ENCODE data around the gene ZFP91.
"Not testable (repeated sequence)": the region's sequence is repeated elsewhere in the genome, so short reads cannot be mapped to it uniquely, and the experiment has no call there.

The ZFP91 gene

GRCh38 chr11:58578635-58579191 is at the start of gene ZFP91:
TSS of gene ZFP91 (plus strand) at chr11:58579063. CDS start at chr11:58579282, 219 bp downstream.
- peak; percentile 89 for DNase-seq (ENCODE audit: low spot score)
- Mint-ChIP-seq H3K27me3 (ENCODE audit: low read depth) (no peaks in the 10 kb centered on the region), H3K9me3 (no peaks in the 10 kb centered on the region), H3K4me1 (ENCODE audit: low read depth) (peaks cover 43% of the 10 kb centered on the region), H3K27ac (peak within 1 kb of the TSS; percentile 100), H3K4me3 (peak within 1 kb of the TSS; percentile 97), H3K36me3 (ENCODE audit: low read depth) (peaks cover 29% of the 10 kb centered on the region)

GRCh38 chr11:58530236-58530635 is 48.6 kb upstream of the ZFP91 start:
- no peak for DNase-seq (ENCODE audit: low spot score)
- H3K27ac Mint-ChIP-seq: no peak overlapping the region
- H3K4me3 Mint-ChIP-seq: peak overlapping the region; percentile 7
- H3K36me3 Mint-ChIP-seq (ENCODE audit: low read depth): peaks cover 77% of the 10 kb centered on the region
- peaks cover 35% of the 10 kb centered on the region for H3K4me1 Mint-ChIP-seq (ENCODE audit: low read depth)
- no peaks in the 10 kb centered on the region for H3K27me3 Mint-ChIP-seq (ENCODE audit: low read depth)
- no peaks in the 10 kb centered on the region for H3K9me3 Mint-ChIP-seq

- Mint-ChIP-seq H3K4me1 (ENCODE audit: low read depth) (peaks cover 31% of the 10 kb centered on the region), H3K4me3 (no peak overlapping the region)
These were observed 47.0 kb upstream of the ZFP91 start for GRCh38 chr11:58531865-58532341.

GRCh38 chr11:58546841-58547240 is 32.0 kb upstream of the ZFP91 start:
- DNase-seq (ENCODE audit: low spot score): no peak
- Mint-ChIP-seq H3K27me3 (ENCODE audit: low read depth) (no peaks in the 10 kb centered on the region), H3K36me3 (ENCODE audit: low read depth) (peaks cover 74% of the 10 kb centered on the region), H3K27ac (no peak overlapping the region), H3K4me1 (ENCODE audit: low read depth) (peaks cover 4% of the 10 kb centered on the region), H3K4me3 (no peak overlapping the region), H3K9me3 (no peaks in the 10 kb centered on the region)

More at GRCh38 chr11:58531865-58532341, 47.0 kb upstream of the ZFP91 start:
- no peak overlapping the region for H3K27ac Mint-ChIP-seq
- peaks cover 87% of the 10 kb centered on the region for H3K36me3 Mint-ChIP-seq (ENCODE audit: low read depth)
- H3K9me3 Mint-ChIP-seq: no peaks in the 10 kb centered on the region
- no peak for DNase-seq (ENCODE audit: low spot score)
- H3K27me3 Mint-ChIP-seq (ENCODE audit: low read depth): no peaks in the 10 kb centered on the region

- Mint-ChIP-seq H3K4me1 (ENCODE audit: low read depth) (peaks cover 6% of the 10 kb centered on the region), H3K36me3 (ENCODE audit: low read depth) (peaks cover 83% of the 10 kb centered on the region), H3K4me3 (no peak overlapping the region), H3K27ac (no peak overlapping the region), H3K9me3 (no peaks in the 10 kb centered on the region), H3K27me3 (ENCODE audit: low read depth) (no peaks in the 10 kb centered on the region)
- DNase-seq (ENCODE audit: low spot score): no peak
These were observed 29.2 kb upstream of the ZFP91 start for GRCh38 chr11:58549644-58550043.

GRCh38 chr11:58560842-58561241 is 18.0 kb upstream of the ZFP91 start:
- no peak for DNase-seq (ENCODE audit: low spot score)
- no peak overlapping the region for H3K4me3 Mint-ChIP-seq
- peaks cover 41% of the 10 kb centered on the region for H3K36me3 Mint-ChIP-seq (ENCODE audit: low read depth)
- no peaks in the 10 kb centered on the region for H3K9me3 Mint-ChIP-seq
- H3K4me1 Mint-ChIP-seq (ENCODE audit: low read depth): peaks cover 47% of the 10 kb centered on the region
- no peak overlapping the region for H3K27ac Mint-ChIP-seq
- no peaks in the 10 kb centered on the region for H3K27me3 Mint-ChIP-seq (ENCODE audit: low read depth)

- no peaks in the 10 kb centered on the region for H3K9me3 Mint-ChIP-seq
- H3K36me3 Mint-ChIP-seq (ENCODE audit: low read depth): peaks cover 43% of the 10 kb centered on the region
- H3K27me3 Mint-ChIP-seq (ENCODE audit: low read depth): no peaks in the 10 kb centered on the region
- no peak for DNase-seq (ENCODE audit: low spot score)
- no peak overlapping the region for H3K4me3 Mint-ChIP-seq
- no peak overlapping the region for H3K27ac Mint-ChIP-seq
- H3K4me1 Mint-ChIP-seq (ENCODE audit: low read depth): peaks cover 47% of the 10 kb centered on the region
These were observed 17.3 kb upstream of the ZFP91 start for GRCh38 chr11:58561394-58562098.

- Mint-ChIP-seq H3K9me3 (no peaks in the 10 kb centered on the region), H3K36me3 (ENCODE audit: low read depth) (peaks cover 38% of the 10 kb centered on the region), H3K4me1 (ENCODE audit: low read depth) (peaks cover 43% of the 10 kb centered on the region), H3K27me3 (ENCODE audit: low read depth) (no peaks in the 10 kb centered on the region), H3K4me3 (peak overlapping the region; percentile 25), H3K27ac (peak overlapping the region; percentile 70)
- no peak for DNase-seq (ENCODE audit: low spot score)
These were observed 16.5 kb upstream of the ZFP91 start for GRCh38 chr11:58562375-58562800.

GRCh38 chr11:58564231-58564630 is 14.6 kb upstream of the ZFP91 start:
- Mint-ChIP-seq H3K27ac (peak overlapping the region; percentile 5), H3K4me3 (no peak overlapping the region), H3K27me3 (ENCODE audit: low read depth) (no peaks in the 10 kb centered on the region), H3K4me1 (ENCODE audit: low read depth) (peaks cover 50% of the 10 kb centered on the region), H3K36me3 (ENCODE audit: low read depth) (peaks cover 47% of the 10 kb centered on the region), H3K9me3 (no peaks in the 10 kb centered on the region)
- no peak for DNase-seq (ENCODE audit: low spot score)

- Mint-ChIP-seq H3K4me3 (peak overlapping the region; percentile 66), H3K4me1 (ENCODE audit: low read depth) (peaks cover 42% of the 10 kb centered on the region), H3K27ac (peak overlapping the region; percentile 53), H3K36me3 (ENCODE audit: low read depth) (peaks cover 56% of the 10 kb centered on the region), H3K9me3 (no peaks in the 10 kb centered on the region), H3K27me3 (ENCODE audit: low read depth) (no peaks in the 10 kb centered on the region)
- peak; percentile 52 for DNase-seq (ENCODE audit: low spot score)
These were observed 10.9 kb upstream of the ZFP91 start for GRCh38 chr11:58567889-58568512.

- peaks cover 44% of the 10 kb centered on the region for H3K4me1 Mint-ChIP-seq (ENCODE audit: low read depth)
- not testable (repeated sequence) for H3K27me3 Mint-ChIP-seq (ENCODE audit: low read depth); H3K9me3 Mint-ChIP-seq; DNase-seq (ENCODE audit: low spot score)
- H3K27ac Mint-ChIP-seq: peak overlapping the region; percentile 100
- peak overlapping the region; percentile 90 for H3K4me3 Mint-ChIP-seq
- peaks cover 48% of the 10 kb centered on the region for H3K36me3 Mint-ChIP-seq (ENCODE audit: low read depth)
These were observed 6.0 kb upstream of the ZFP91 start for GRCh38 chr11:58572906-58573305.

GRCh38 chr11:58573451-58574104 is 5.3 kb upstream of the ZFP91 start:
- Mint-ChIP-seq H3K27ac (peak overlapping the region; percentile 100), H3K36me3 (ENCODE audit: low read depth) (peaks cover 43% of the 10 kb centered on the region), H3K27me3 (ENCODE audit: low read depth) (no peaks in the 10 kb centered on the region), H3K9me3 (no peaks in the 10 kb centered on the region), H3K4me1 (ENCODE audit: low read depth) (peaks cover 40% of the 10 kb centered on the region), H3K4me3 (peak overlapping the region; percentile 90)
- DNase-seq (ENCODE audit: low spot score): peak; percentile 68

- Mint-ChIP-seq H3K9me3 (no peaks in the 10 kb centered on the region), H3K27me3 (ENCODE audit: low read depth) (no peaks in the 10 kb centered on the region), H3K4me3 (peak overlapping the region; percentile 90), H3K36me3 (ENCODE audit: low read depth) (peaks cover 35% of the 10 kb centered on the region), H3K27ac (peak overlapping the region; percentile 100), H3K4me1 (ENCODE audit: low read depth) (peaks cover 34% of the 10 kb centered on the region)
- no peak for DNase-seq (ENCODE audit: low spot score)
These were observed 4.0 kb upstream of the ZFP91 start for GRCh38 chr11:58574881-58575280.
